ENCODE data around the gene SFTPD. TPM values are rescaled to one million over a fixed set of nuclear protein-coding genes. Genes with fewer than 3 reads are reported as not detected.

Gene SFTPD
- total and polyA plus RNA-seq, 2 donors from 2014 or later = 1.7 TPM

GRCh38 chr10:79946271-79947082, 2.4 kb downstream of the SFTPD start:
- FAIRE-seq = no peak
- DNase-seq = no peak
- no peak overlapping the region for H3K4me3 ChIP-seq (ENCODE audit: low read length in 3 of 3)
- H3K4me1 ChIP-seq (ENCODE audit: control insufficient read depth in 2 of 3, insufficient read depth in 2 of 3, low read depth in 1 of 3, low read length in 3 of 3) = no peaks in the 10 kb centered on the region
- no peak for TF ChIP-seq CTCF (IDR thresholded peaks at IDR 0.05; ENCODE audit: borderline replicate concordance, extremely low read depth, insufficient read depth)
- no peaks in the 10 kb centered on the region for H3K9me3 ChIP-seq (ENCODE audit: control insufficient read depth in 2 of 3, insufficient read depth in 1 of 3, low read length in 3 of 3)
- intact Hi-C loops (cut with DNase I) = no loop called here
- H3K9ac ChIP-seq (ENCODE audit: low read length in 3 of 3) = no peak overlapping the region
- H3K27me3 ChIP-seq (ENCODE audit: control insufficient read depth, insufficient read depth, low read length) = no peaks in the 10 kb centered on the region
- no peaks in the 10 kb centered on the region for H3K36me3 ChIP-seq (ENCODE audit: control insufficient read depth in 2 of 3, insufficient read depth in 3 of 3, low read length in 3 of 3)
- no peak overlapping the region for H3K27ac ChIP-seq (ENCODE audit: low read depth in 2 of 2, low read length in 2 of 2)

GRCh38 chr10:79944428-79945395, 4.2 kb downstream of the SFTPD start:
- no peak overlapping the region for H3K9ac ChIP-seq (ENCODE audit: low read length in 3 of 3)
- H3K4me3 ChIP-seq (ENCODE audit: low read length in 3 of 3) = no peak overlapping the region
- TF ChIP-seq CTCF (IDR thresholded peaks at IDR 0.05; ENCODE audit: borderline replicate concordance, extremely low read depth, insufficient read depth) = no peak
- no peak overlapping the region for H3K27ac ChIP-seq (ENCODE audit: low read depth in 2 of 2, low read length in 2 of 2)
- intact Hi-C loops (cut with DNase I) = no loop called here
- H3K27me3 ChIP-seq (ENCODE audit: control insufficient read depth, insufficient read depth, low read length) = no peaks in the 10 kb centered on the region
- no peaks in the 10 kb centered on the region for H3K36me3 ChIP-seq (ENCODE audit: control insufficient read depth in 2 of 3, insufficient read depth in 3 of 3, low read length in 3 of 3)
- no peak for DNase-seq
- no peak for FAIRE-seq
- H3K4me1 ChIP-seq (ENCODE audit: control insufficient read depth in 2 of 3, insufficient read depth in 2 of 3, low read depth in 1 of 3, low read length in 3 of 3) = no peaks in the 10 kb centered on the region
- H3K9me3 ChIP-seq (ENCODE audit: control insufficient read depth in 2 of 3, insufficient read depth in 1 of 3, low read length in 3 of 3) = no peaks in the 10 kb centered on the region

- Histone ChIP-seq H3K4me1 (ENCODE audit: control insufficient read depth in 2 of 3, insufficient read depth in 2 of 3, low read depth in 1 of 3, low read length in 3 of 3) (no peaks in the 10 kb centered on the region), H3K27ac (ENCODE audit: low read depth in 2 of 2, low read length in 2 of 2) (no peak overlapping the region), H3K9ac (ENCODE audit: low read length in 3 of 3) (no peak overlapping the region), H3K36me3 (ENCODE audit: control insufficient read depth in 2 of 3, insufficient read depth in 3 of 3, low read length in 3 of 3) (no peaks in the 10 kb centered on the region), H3K4me3 (ENCODE audit: low read length in 3 of 3) (no peak overlapping the region), H3K27me3 (ENCODE audit: control insufficient read depth, insufficient read depth, low read length) (no peaks in the 10 kb centered on the region), H3K9me3 (ENCODE audit: control insufficient read depth in 2 of 3, insufficient read depth in 1 of 3, low read length in 3 of 3) (no peaks in the 10 kb centered on the region)
- no peak for TF ChIP-seq CTCF (IDR thresholded peaks at IDR 0.05; ENCODE audit: borderline replicate concordance, extremely low read depth, insufficient read depth)
- FAIRE-seq = no peak
- DNase-seq = no peak
- intact Hi-C loops (cut with DNase I) = no loop called here
Measured at GRCh38 chr10:79943871-79944270, 5.0 kb downstream of the SFTPD start.

Measured in kidney (tissue), 14 donors.